ENCODE results near the gene NOL9.
"Not testable (repeated sequence)": the region's sequence is repeated elsewhere in the genome, so short reads cannot be mapped to it uniquely, and the experiment has no call there.

Gene NOL9

GRCh38 chr1:6554031-6554906 lies at the start of gene NOL9:
TSS of gene NOL9 (minus strand) at chr1:6554513. CDS start at chr1:6554502, 11 bp downstream.
- Histone ChIP-seq H3K4me3 (ENCODE audit: low read length) (peak within 1 kb of the TSS; percentile 88), H3K9me3 (ENCODE audit: low read length) (no peaks in the 10 kb centered on the region), H2AFZ (ENCODE audit: low read depth, low read length) (peak within 1 kb of the TSS; percentile 90), H3K27me3 (ENCODE audit: insufficient read depth, low read length) (no peaks in the 10 kb centered on the region), H3K36me3 (ENCODE audit: insufficient read depth, low read length) (peaks cover 16% of the 10 kb centered on the region), H3K4me1 (ENCODE audit: insufficient read depth, low read length) (peaks cover 14% of the 10 kb centered on the region)

GRCh38 chr1:6603238-6603914 lies 49.1 kb upstream of the NOL9 start:
- Histone ChIP-seq H3K4me1 (ENCODE audit: insufficient read depth, low read length) (peaks cover 36% of the 10 kb centered on the region), H3K4me3 (ENCODE audit: low read length) (peak overlapping the region; percentile 80), H3K27me3 (ENCODE audit: insufficient read depth, low read length) (no peaks in the 10 kb centered on the region), H3K9me3 (ENCODE audit: low read length) (no peaks in the 10 kb centered on the region), H2AFZ (ENCODE audit: low read depth, low read length) (peak overlapping the region; percentile 67), H3K36me3 (ENCODE audit: insufficient read depth, low read length) (peaks cover 3% of the 10 kb centered on the region)

DNA sequence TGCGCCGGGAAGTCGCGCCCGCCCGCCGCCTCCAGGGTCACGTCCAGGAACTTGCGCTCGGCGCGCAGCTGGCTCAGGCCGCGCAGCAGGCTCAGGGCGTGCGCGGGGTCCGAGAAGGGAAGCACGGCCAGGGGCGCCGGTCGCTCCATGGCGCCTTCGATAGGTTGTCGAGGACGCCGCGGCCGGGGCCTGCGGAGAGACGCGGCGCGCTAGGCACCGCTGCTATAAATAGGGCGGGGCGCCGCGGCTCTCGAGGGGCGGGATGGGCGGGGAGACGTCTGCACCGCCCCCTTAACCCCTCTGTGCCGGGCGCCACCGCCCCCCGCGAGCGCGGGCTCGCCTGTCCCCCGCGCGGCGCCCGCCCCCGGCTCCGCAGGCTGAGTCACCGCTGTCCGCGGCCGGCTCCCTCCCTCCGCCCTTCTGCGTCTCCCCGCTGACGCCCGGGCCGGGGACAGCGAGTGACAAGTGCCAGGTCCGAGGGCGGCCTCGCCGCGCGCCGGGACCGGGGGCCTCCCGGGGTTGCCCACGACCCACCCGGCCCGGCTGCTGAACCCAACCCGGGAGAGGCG lies 48.4 kb upstream of the NOL9 start, which contains the start of gene KLHL21:
Gene KLHL21 (minus strand): TSS at position 201 of the 569 bp plus-strand sequence. CDS start 52 bp downstream, at position 149.
- H2AFZ ChIP-seq (ENCODE audit: low read depth, low read length): peak within 1 kb of the TSS; percentile 67
- H3K4me3 ChIP-seq (ENCODE audit: low read length): peak within 1 kb of the TSS; percentile 80
- H3K27me3 ChIP-seq (ENCODE audit: insufficient read depth, low read length): no peaks in the 10 kb centered on the region
- peaks cover 7% of the 10 kb centered on the region for H3K36me3 ChIP-seq (ENCODE audit: insufficient read depth, low read length)
- no peaks in the 10 kb centered on the region for H3K9me3 ChIP-seq (ENCODE audit: low read length)
- peaks cover 36% of the 10 kb centered on the region for H3K4me1 ChIP-seq (ENCODE audit: insufficient read depth, low read length)

DNA sequence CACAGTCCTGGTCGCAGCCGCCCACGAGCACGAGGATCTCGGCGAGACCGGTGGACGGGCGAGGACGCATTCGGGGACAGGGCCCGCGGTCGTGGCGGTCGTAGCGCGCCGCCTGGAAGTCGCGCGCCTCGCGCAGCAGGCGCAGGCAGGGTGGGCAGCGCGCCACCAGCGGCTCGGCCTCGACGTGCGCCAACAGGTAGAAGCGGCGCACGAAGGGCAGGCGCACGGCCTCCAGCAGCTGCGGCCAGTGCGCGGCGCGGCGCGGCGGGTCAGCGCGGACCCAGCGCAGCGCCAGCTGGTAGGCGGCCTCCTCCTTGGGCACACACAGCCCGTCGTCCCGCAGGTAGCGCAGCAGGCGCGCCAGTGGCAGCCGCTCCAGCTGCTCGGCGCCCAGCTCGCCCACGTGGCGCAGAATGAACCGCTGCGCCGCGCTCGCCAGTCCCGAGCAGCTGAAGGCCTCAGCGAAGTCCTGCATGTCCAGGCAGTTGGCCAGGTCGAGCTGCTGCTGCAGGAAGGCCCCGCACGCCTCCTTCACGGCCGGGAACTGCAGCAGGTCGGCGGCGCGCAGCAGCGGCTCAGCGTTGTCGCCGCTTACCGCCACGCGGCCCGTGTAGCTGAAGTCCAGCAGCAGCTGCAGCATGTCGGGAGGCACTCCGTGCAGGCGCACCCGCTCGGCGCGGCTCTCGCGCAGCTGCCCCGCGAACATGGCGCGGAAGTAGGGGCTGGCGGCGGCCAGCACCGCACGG lies 47.8 kb upstream of the NOL9 start:
- H3K4me3 ChIP-seq (ENCODE audit: low read length): peak overlapping the region; percentile 80
- H2AFZ ChIP-seq (ENCODE audit: low read depth, low read length): no peak overlapping the region
- no peaks in the 10 kb centered on the region for H3K9me3 ChIP-seq (ENCODE audit: low read length)
- peaks cover 36% of the 10 kb centered on the region for H3K4me1 ChIP-seq (ENCODE audit: insufficient read depth, low read length)
- H3K27me3 ChIP-seq (ENCODE audit: insufficient read depth, low read length): no peaks in the 10 kb centered on the region
- peaks cover 13% of the 10 kb centered on the region for H3K36me3 ChIP-seq (ENCODE audit: insufficient read depth, low read length)

DNA sequence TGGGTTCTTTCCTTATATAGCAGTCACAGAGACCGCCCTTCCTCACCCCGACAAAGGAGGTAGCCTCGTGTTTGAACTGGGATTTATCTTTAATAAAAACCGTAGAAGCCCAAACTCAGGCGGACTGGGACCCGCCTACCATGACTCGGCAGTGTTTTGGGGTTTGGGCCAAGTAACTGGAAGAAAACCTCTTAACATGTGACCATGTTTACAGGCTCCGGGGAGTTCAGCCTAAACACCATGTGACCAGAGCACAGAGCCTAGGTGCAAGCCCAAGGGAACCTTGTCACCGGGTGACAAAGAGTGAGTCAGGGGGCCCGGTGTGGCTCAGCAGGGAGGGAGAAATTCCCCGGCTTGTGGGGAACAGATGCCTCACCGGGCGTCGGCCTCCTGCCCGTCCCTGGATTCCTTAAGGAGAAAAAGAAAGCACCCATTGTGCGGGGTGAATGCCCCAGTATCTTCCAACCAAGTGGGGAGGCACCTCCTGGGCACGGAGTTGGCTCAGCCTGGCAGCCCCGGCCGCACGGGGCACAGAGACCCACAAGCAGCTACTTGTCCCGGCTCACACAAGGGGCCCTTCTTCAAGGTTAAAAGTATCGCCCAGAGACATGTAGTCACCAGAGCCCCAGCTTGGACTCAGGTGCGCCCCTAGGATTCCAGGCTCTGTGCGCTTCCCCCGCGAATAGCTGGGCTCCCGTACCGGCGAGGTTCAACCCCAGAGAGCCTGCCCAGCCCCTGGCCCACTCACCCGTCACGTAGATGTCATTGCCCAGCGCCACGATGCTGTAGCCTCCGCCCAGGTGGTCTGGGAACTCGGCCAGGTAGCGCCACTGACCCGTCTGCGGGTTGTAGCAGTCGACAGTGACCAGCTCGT lies 47.0 kb upstream of the NOL9 start:
- H3K9me3 ChIP-seq (ENCODE audit: low read length): no peaks in the 10 kb centered on the region
- H3K36me3 ChIP-seq (ENCODE audit: insufficient read depth, low read length): peaks cover 19% of the 10 kb centered on the region
- no peak overlapping the region for H2AFZ ChIP-seq (ENCODE audit: low read depth, low read length)
- H3K27me3 ChIP-seq (ENCODE audit: insufficient read depth, low read length): no peaks in the 10 kb centered on the region
- peak overlapping the region; percentile 80 for H3K4me3 ChIP-seq (ENCODE audit: low read length)
- H3K4me1 ChIP-seq (ENCODE audit: insufficient read depth, low read length): peaks cover 36% of the 10 kb centered on the region

DNA sequence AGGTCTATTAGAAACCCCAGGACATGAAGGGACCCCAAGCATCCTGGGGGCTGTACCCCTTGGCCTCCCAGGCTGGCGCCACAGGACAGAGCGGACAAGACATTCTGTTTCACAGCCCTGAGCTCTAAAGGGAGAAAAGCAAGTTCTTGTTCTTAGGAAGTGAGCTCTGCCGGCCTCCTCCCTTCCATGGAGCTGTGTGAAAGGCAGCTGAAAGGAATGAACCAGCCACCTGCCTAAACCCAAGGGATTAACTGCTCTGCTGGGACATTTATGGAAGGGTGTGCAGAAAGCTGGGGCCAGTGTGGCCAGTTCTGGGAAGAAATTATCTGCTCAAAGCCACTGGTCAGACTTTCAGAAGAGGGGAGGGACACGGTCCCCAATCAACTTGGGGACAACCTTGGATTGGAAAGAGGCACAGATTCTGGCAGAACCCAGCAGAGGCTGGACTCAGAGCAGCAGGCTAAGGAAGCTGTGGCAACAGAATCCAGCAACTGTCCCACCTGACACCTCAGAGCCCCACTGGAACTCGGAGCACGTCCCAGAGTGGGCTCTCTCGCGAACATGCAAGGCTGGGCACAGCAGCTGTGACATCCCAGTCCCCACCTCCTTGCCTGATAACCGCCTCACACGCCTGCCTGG lies 46.2 kb upstream of the NOL9 start:
- no peak overlapping the region for H2AFZ ChIP-seq (ENCODE audit: low read depth, low read length)
- peak overlapping the region; percentile 80 for H3K4me3 ChIP-seq (ENCODE audit: low read length)
- H3K4me1 ChIP-seq (ENCODE audit: insufficient read depth, low read length): peaks cover 36% of the 10 kb centered on the region

GRCh38 chr1:6599991-6600390 lies 45.7 kb upstream of the NOL9 start:
- Histone ChIP-seq H3K4me3 (ENCODE audit: low read length) (peak overlapping the region; percentile 80), H3K4me1 (ENCODE audit: insufficient read depth, low read length) (peaks cover 34% of the 10 kb centered on the region), H3K36me3 (ENCODE audit: insufficient read depth, low read length) (peaks cover 31% of the 10 kb centered on the region)
- not testable (repeated sequence) for H2AFZ ChIP-seq (ENCODE audit: low read depth, low read length); H3K27me3 ChIP-seq (ENCODE audit: insufficient read depth, low read length); H3K9me3 ChIP-seq (ENCODE audit: low read length)

More for the DNA sequence above, 46.2 kb upstream of the NOL9 start:
- Histone ChIP-seq H3K36me3 (ENCODE audit: insufficient read depth, low read length) (peaks cover 25% of the 10 kb centered on the region), H3K27me3 (ENCODE audit: insufficient read depth, low read length) (no peaks in the 10 kb centered on the region), H3K9me3 (ENCODE audit: low read length) (no peaks in the 10 kb centered on the region)

- Histone ChIP-seq H3K36me3 (ENCODE audit: insufficient read depth, low read length) (peaks cover 31% of the 10 kb centered on the region), H3K4me1 (ENCODE audit: insufficient read depth, low read length) (peaks cover 32% of the 10 kb centered on the region), H2AFZ (ENCODE audit: low read depth, low read length) (no peak overlapping the region), H3K27me3 (ENCODE audit: insufficient read depth, low read length) (no peaks in the 10 kb centered on the region), H3K4me3 (ENCODE audit: low read length) (no peak overlapping the region), H3K9me3 (ENCODE audit: low read length) (no peaks in the 10 kb centered on the region)
Measured at GRCh38 chr1:6599141-6599975, 45.0 kb upstream of the NOL9 start.

DNA sequence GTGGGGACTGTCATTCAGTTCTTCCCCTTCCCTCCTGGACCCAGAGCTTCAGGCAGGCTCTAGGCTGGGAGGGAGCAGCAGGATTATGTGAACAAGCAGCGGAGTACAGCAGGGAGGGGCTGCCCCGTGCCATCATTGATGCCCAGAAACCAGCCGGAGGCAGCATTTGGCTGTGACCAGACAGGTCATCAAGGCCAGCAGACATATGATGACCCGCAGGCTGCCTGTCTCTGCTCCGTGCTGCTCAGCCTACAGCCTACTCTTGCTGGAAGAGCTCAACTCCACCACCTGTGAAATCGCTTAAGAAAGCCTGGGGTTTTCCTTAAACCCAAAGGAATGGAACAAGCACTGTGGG lies 43.4 kb upstream of the NOL9 start:
- H3K27me3 ChIP-seq (ENCODE audit: insufficient read depth, low read length): no peaks in the 10 kb centered on the region
- no peak overlapping the region for H2AFZ ChIP-seq (ENCODE audit: low read depth, low read length)
- H3K4me1 ChIP-seq (ENCODE audit: insufficient read depth, low read length): peaks cover 23% of the 10 kb centered on the region
- H3K36me3 ChIP-seq (ENCODE audit: insufficient read depth, low read length): peaks cover 45% of the 10 kb centered on the region
- H3K9me3 ChIP-seq (ENCODE audit: low read length): no peaks in the 10 kb centered on the region
- no peak overlapping the region for H3K4me3 ChIP-seq (ENCODE audit: low read length)

GRCh38 chr1:6596886-6597776 lies 42.8 kb upstream of the NOL9 start:
- Histone ChIP-seq H3K4me3 (ENCODE audit: low read length) (no peak overlapping the region), H3K36me3 (ENCODE audit: insufficient read depth, low read length) (peaks cover 50% of the 10 kb centered on the region), H2AFZ (ENCODE audit: low read depth, low read length) (no peak overlapping the region), H3K27me3 (ENCODE audit: insufficient read depth, low read length) (no peaks in the 10 kb centered on the region), H3K4me1 (ENCODE audit: insufficient read depth, low read length) (peaks cover 23% of the 10 kb centered on the region), H3K9me3 (ENCODE audit: low read length) (no peaks in the 10 kb centered on the region)

All from neuron (in vitro differentiated cells).